Forelimb muscle (tissue), 1 donor: ENCODE measurements around the gene TUBB4B. TPM values are rescaled to one million over a fixed set of nuclear protein-coding genes. Genes with fewer than 3 reads are reported as not detected.
"Not testable (repeated sequence)": the region's sequence is repeated elsewhere in the genome, so short reads cannot be mapped to it uniquely, and the experiment has no call there.

Experiments
- DNase-seq: peaks from one replicate; pipeline ENCODE4 v3.0.0-alpha.2; 2013; ENCODE audit warnings: low read depth
- polyA plus RNA-seq: library from polyadenylated mRNA; unstranded; fragments of 120-200 nt; gene quantifications from one replicate; pipeline ENCODE4 v1.2.1, GENCODE V29; 2013; ENCODE audit not compliant: insufficient read length

Gene TUBB4B
- polyA plus RNA-seq, 1 donor: 146 TPM

- DNase-seq: no peak
Observed at GRCh38 chr9:137251490-137252268, 10.6 kb downstream of the TUBB4B start.

DNA sequence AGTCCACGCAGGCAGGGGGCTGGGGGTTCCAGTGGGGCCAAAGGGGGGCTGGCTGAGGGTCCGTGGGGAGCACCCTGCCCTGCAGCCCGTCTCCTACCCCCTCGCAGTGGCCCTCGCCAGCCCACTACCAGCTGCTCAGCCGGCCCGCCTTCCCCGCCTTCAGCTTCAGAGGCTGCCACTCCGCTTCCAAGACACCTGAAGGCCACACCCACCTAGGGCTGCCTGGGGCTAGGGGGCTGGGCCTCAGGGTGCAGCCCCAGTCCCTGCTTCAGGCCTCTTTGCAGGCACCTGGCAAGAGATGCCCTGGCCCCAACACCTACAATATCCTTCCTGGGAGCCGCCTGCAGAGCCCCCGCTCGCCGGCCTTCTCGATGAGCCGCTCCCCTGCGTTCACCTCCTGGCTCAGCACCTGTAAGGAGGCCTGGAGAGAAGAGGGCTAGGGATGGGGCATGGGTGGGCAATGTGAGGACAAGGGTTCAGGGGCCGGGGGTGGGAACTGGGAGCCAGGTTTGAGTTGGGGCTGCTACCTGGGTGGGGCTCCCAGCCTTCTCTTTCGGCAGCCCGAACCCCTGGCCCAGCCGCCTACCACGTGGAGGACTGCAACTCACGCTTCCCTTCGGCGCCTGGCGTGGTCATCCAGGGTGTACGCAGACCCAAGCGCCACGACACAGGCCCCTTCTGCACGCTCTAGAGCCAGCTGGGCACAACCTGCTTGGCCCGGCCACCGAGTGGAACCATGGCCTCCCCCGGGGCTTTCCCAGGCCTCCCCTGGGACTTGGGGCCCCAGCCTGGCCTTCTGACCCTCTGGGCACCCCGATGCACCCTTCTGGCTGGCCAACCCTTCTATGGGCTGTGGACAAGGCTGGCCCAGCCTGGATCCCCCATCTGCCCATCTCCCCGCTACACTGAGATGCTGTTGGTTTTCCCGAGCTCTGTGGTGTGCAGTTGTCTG is 11.7 kb downstream of the TUBB4B start:
- DNase-seq: no peak

- DNase-seq: no peak
Observed at GRCh38 chr9:137253717-137254623, 12.9 kb downstream of the TUBB4B start.

- peak; percentile 39 for DNase-seq
Observed at GRCh38 chr9:137254624-137255447, 13.7 kb downstream of the TUBB4B start, which contains the start of gene NELFB. Gene NELFB (plus strand): TSS chr9:137255327.

DNA sequence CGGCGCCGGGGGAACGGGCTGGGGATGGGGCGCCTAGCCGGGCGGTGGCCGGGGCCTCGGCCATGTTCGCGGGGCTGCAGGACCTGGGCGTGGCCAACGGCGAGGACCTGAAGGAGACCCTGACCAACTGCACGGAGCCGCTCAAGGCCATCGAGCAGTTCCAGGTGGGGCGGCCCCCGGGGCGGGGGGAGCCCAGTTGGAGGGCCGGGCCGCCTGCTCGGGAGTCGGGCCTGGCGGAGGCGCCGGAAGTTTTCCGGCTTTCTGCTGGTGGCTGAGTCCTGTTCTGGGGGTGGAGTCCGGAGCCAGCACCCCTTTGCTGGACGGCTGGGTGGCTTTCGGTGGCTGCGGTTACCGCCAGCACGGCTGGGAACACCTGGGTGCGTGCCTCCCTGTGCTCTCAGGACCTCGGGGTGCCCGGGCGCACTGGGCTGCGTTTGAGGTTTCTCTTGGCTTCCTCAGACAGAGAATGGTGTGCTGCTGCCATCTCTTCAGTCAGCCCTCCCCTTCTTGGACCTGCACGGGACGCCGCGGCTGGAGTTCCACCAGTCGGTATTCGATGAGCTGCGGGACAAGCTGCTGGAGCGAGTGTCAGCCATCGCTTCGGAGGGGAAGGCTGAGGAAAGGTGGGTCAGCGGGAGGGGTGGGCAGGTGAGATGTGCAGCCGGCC is 14.5 kb downstream of the TUBB4B start:
- DNase-seq: no peak

DNA sequence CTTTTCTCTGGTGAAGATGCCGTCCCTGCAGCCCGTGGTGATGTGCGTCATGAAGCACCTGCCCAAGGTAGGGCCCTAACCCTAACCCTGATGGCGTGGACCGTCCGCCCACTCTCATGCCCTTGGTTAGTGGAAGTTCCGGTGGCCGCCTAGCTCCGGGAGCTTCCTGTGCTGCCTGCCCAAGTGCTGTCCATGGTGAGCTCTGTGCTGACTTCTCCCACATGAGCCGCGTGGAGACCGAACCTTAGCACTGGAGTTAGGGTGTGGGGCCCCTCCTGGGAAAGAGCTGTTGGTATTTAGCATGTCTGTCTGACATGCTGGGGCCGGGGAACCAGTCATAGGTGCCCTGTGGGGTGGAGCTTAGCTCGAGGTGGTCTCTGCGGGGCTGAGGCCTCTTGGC is 15.3 kb downstream of the TUBB4B start:
- DNase-seq: no peak

- no peak for DNase-seq
Observed at GRCh38 chr9:137256856-137257255, 15.8 kb downstream of the TUBB4B start.

- DNase-seq: not testable (repeated sequence)
Observed at GRCh38 chr9:137262173-137262908, 21.3 kb downstream of the TUBB4B start.

- no peak for DNase-seq
Observed at GRCh38 chr9:137262909-137263285, 21.8 kb downstream of the TUBB4B start.

- no peak for DNase-seq
Observed at GRCh38 chr9:137263506-137263905, 22.4 kb downstream of the TUBB4B start.

DNA sequence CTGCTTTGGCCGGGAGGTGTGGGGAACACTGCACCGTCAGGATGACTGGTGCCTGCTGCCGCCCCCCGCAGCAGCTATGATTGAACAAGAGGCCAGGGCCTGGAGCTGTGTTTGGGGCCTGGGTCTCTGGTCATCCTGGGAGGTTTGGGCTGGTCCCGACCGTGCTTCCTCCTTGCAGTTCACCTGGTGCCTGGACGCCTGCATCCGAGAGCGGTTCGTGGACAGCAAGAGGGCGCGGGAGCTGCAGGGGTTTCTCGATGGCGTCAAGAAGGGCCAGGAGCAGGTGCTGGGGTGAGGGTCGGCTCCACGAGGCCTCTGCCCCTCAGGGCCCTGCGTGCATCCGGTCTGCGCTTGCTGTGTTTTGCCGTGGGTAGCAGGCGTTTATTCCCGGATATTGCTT is 23.0 kb downstream of the TUBB4B start:
- no peak for DNase-seq

DNA sequence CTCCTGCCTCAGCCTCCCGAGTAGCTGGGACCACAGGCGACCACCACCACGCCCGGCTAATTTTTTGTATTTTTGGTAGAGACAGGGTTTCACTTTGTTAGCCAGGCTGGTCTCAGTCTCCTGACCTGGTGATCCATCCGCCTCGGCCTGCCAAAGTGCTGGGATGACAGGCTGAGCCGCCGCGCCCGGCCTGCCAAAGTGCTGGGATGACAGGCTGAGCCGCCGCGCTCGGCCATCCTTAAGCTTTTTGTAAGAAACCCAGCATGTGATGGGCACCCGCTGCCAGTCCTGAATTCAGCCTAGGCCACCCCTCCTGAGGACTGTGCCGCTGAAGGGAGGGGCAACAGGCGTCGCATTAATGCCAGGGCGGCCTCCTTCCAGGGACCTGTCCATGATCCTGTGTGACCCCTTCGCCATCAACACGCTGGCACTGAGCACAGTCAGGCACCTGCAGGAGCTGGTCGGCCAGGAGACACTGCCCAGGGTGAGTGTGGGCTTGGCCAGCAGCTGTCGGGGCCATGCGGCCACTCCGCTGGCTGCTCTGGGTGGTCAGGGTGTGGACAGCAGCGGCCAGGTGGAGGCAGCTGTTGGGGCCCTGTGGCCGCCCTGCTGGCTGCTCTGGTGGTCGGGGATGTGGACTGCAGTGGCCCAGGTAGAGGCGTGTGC is 24.5 kb downstream of the TUBB4B start:
- DNase-seq: no peak

GRCh38 chr9:137266162-137266527 is 25.1 kb downstream of the TUBB4B start:
- no peak for DNase-seq

- no peak for DNase-seq
Observed at GRCh38 chr9:137266585-137267453, 25.7 kb downstream of the TUBB4B start.

DNA sequence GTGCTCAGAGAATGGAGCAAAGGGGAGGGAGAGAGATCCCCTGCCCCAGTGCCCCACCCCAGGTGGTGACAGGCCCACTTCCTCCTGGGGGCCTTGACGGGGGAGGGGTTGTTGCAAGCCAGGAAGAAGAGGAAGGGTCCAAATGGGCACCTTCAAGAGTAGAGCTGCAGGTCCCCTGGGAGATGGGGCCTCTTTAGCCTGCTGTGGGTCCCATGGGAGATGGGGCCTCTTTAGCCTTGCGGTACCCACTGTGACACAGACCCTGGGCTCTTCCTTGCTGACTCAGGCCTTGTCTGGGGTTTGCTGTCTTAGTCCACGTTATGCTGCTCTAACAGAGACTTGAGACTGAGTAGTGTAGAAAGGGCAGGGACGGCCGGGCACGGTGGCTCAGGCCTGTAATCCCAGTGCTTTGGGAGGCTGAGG is 26.9 kb downstream of the TUBB4B start:
- no peak for DNase-seq

GRCh38 chr9:137268538-137269201 is 27.6 kb downstream of the TUBB4B start:
- DNase-seq: no peak

GRCh38 chr9:137269231-137269772 is 28.2 kb downstream of the TUBB4B start:
- DNase-seq: no peak
